HCT116 (cell line): Measurements from ENCODE around the gene GATM.

Experiments
- CEBPB ChIP-seq: IDR thresholded peaks from 2 replicates; pipeline ENCODE4 v1.6.1; 2012; ENCODE audit warnings: low read depth
- EGR1 ChIP-seq: IDR thresholded peaks from 2 replicates; pipeline ENCODE4 v1.6.1; 2012; ENCODE audit warnings: low read depth
- EZH2 ChIP-seq: fragments of 200-600 bp; sonication (generic); IDR thresholded peaks from 2 replicates; pipeline ENCODE4 v1.6.1; 2017; ENCODE audit warnings: antibody characterized with exemption, mixed run types
- FOSL1 ChIP-seq: IDR thresholded peaks from 2 replicates; pipeline ENCODE4 v1.6.1; 2012; ENCODE audit warnings: low read depth
- JUND ChIP-seq: IDR thresholded peaks from 2 replicates; pipeline ENCODE4 v1.6.1; 2012
- POLR2A ChIP-seq: IDR thresholded peaks from 2 replicates; pipeline ENCODE4 v1.7.0; 2011; ENCODE audit warnings: borderline replicate concordance; ENCODE audit not compliant: insufficient read depth, insufficient read length; ENCODE audit errors: extremely low read depth
- RAD21 ChIP-seq: IDR thresholded peaks from 2 replicates; pipeline ENCODE4 v1.6.1; 2012; ENCODE audit warnings: low read depth, mild to moderate bottlenecking
- TCF7L2 ChIP-seq: IDR thresholded peaks from 2 replicates; pipeline ENCODE4 v1.7.0; 2011; ENCODE audit warnings: borderline replicate concordance, inconsistent platforms; ENCODE audit not compliant: insufficient read depth, insufficient read length; ENCODE audit errors: extremely low read depth
- YY1 ChIP-seq: IDR thresholded peaks from 2 replicates; pipeline ENCODE4 v1.6.1; 2011; ENCODE audit warnings: low read length, low read depth, moderate library complexity, mild to moderate bottlenecking; ENCODE audit not compliant: insufficient replicate concordance; ENCODE audit errors: extremely low read depth
- ZNF274 ChIP-seq: fragments of 200-500 bp; sonication (Bioruptor generic); IDR thresholded peaks from 2 replicates; pipeline ENCODE4 v1.6.1; 2014; ENCODE audit warnings: mild to moderate bottlenecking, low read depth, low read length, inconsistent platforms
- TF ChIP-seq, protein P1 (sequence below), 3 experiments: fragments of 200-600 bp in 1 of 3; sonication (generic) in 1 of 3; IDR thresholded peaks in 2 of 3; conservative IDR thresholded peaks in 1 of 3; 2 replicates each; pipeline ENCODE4 v1.5.1; 2012 to 2017; ENCODE audit warnings: low read depth in 2 of 3, low read length in 2 of 3, antibody characterized with exemption in 1 of 3, borderline replicate concordance in 1 of 3, control low read depth in 1 of 3, mild to moderate bottlenecking in 1 of 3, mixed read lengths in 1 of 3, mixed run types in 1 of 3, moderate library complexity in 1 of 3; ENCODE audit not compliant: insufficient read depth in 1 of 3
- TF ChIP-seq, protein P2 (sequence below): IDR thresholded peaks from 2 replicates; pipeline ENCODE4 v1.6.1; 2012
- TF ChIP-seq, protein P3 (sequence below): IDR thresholded peaks from 2 replicates; pipeline ENCODE4 v1.6.1; 2012; ENCODE audit warnings: low read depth

DNA sequence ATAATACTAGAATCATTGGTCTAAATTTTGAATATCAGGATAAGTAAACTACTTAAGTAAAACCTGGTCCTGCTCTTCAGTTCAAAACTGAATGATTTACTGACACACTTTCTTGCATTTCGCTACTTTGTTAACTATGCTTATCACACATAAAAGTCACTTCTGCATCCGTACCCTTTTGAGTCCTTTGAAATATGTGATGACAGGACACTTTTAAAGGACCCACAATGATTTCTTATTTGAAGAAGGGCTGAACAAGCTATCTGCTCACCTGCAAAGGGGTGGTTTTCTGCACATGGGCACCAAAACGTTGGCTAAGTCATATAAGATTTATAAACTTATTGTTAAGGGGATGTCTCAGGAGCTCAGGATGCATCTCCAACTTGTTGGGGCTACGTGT is 15.0 kb downstream of the GATM start:
- TF ChIP-seq CEBPB (no peak), POLR2A (no peak), RAD21 (no peak), EGR1 (no peak), JUND (no peak), TCF7L2 (no peak), YY1 (no peak), FOSL1 (no peak), ZNF274 (no peak), EZH2 (no peak)
- TF ChIP-seq, protein P1, sequence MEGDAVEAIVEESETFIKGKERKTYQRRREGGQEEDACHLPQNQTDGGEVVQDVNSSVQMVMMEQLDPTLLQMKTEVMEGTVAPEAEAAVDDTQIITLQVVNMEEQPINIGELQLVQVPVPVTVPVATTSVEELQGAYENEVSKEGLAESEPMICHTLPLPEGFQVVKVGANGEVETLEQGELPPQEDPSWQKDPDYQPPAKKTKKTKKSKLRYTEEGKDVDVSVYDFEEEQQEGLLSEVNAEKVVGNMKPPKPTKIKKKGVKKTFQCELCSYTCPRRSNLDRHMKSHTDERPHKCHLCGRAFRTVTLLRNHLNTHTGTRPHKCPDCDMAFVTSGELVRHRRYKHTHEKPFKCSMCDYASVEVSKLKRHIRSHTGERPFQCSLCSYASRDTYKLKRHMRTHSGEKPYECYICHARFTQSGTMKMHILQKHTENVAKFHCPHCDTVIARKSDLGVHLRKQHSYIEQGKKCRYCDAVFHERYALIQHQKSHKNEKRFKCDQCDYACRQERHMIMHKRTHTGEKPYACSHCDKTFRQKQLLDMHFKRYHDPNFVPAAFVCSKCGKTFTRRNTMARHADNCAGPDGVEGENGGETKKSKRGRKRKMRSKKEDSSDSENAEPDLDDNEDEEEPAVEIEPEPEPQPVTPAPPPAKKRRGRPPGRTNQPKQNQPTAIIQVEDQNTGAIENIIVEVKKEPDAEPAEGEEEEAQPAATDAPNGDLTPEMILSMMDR (IDR thresholded peaks at IDR 0.05 in 2 of 3, conservative IDR thresholded peaks at IDR 0.05 in 1 of 3; ENCODE audit: borderline replicate concordance in 1 of 3, insufficient read depth in 1 of 3, low read depth in 2 of 3, low read length in 2 of 3), result no peak
- TF ChIP-seq, protein P2, sequence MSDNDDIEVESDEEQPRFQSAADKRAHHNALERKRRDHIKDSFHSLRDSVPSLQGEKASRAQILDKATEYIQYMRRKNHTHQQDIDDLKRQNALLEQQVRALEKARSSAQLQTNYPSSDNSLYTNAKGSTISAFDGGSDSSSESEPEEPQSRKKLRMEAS, result no peak
- TF ChIP-seq, protein P3, sequence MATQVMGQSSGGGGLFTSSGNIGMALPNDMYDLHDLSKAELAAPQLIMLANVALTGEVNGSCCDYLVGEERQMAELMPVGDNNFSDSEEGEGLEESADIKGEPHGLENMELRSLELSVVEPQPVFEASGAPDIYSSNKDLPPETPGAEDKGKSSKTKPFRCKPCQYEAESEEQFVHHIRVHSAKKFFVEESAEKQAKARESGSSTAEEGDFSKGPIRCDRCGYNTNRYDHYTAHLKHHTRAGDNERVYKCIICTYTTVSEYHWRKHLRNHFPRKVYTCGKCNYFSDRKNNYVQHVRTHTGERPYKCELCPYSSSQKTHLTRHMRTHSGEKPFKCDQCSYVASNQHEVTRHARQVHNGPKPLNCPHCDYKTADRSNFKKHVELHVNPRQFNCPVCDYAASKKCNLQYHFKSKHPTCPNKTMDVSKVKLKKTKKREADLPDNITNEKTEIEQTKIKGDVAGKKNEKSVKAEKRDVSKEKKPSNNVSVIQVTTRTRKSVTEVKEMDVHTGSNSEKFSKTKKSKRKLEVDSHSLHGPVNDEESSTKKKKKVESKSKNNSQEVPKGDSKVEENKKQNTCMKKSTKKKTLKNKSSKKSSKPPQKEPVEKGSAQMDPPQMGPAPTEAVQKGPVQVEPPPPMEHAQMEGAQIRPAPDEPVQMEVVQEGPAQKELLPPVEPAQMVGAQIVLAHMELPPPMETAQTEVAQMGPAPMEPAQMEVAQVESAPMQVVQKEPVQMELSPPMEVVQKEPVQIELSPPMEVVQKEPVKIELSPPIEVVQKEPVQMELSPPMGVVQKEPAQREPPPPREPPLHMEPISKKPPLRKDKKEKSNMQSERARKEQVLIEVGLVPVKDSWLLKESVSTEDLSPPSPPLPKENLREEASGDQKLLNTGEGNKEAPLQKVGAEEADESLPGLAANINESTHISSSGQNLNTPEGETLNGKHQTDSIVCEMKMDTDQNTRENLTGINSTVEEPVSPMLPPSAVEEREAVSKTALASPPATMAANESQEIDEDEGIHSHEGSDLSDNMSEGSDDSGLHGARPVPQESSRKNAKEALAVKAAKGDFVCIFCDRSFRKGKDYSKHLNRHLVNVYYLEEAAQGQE, result no peak
